Activated T-helper 1 cell treated with anti-CD3 and anti-CD28 coated beads, Interleukin-12 subunit alpha, Interleukin-12 subunit beta, Interleukin-2, Interleukin-4 antibody, amounts not matched to agents 30 ng/mL and 10 ng/mL and 1 ng/mL, durations not matched to agents 14 hours and 24 hours and 36 hours (primary cell): Measurements from ENCODE around the gene MRC2. TPM values are rescaled to one million over a fixed set of nuclear protein-coding genes. Genes with fewer than 3 reads are reported as not detected.
"Not testable (repeated sequence)": the region's sequence is repeated elsewhere in the genome, so short reads cannot be mapped to it uniquely, and the experiment has no call there.

Source experiments
- DNase-seq: peaks from one replicate; pipeline ENCODE4 v3.0.0; 2021; ENCODE audit warnings: low spot score
- H3K27ac Mint-ChIP-seq: one replicate; pipeline ENCODE4 v1.8.0; 2021; ENCODE audit warnings: mild to moderate bottlenecking, mixed read lengths
- H3K27me3 Mint-ChIP-seq: one replicate; pipeline ENCODE4 v1.8.0; 2022; ENCODE audit warnings: mild to moderate bottlenecking, moderate library complexity, mixed read lengths; ENCODE audit not compliant: insufficient read depth
- H3K36me3 Mint-ChIP-seq: one replicate; pipeline ENCODE4 v1.8.0; 2021; ENCODE audit warnings: low read depth, mixed read lengths
- H3K4me1 Mint-ChIP-seq: one replicate; pipeline ENCODE4 v1.8.0; 2021; ENCODE audit warnings: low read depth, mixed read lengths
- H3K4me3 Mint-ChIP-seq: one replicate; pipeline ENCODE4 v1.8.0; 2021; ENCODE audit warnings: mild to moderate bottlenecking, moderate library complexity, mixed read lengths
- H3K9me3 Mint-ChIP-seq: one replicate; pipeline ENCODE4 v1.8.0; 2021; ENCODE audit warnings: mixed read lengths
- intact Hi-C: fragments of 100-400 bp; cut with micrococcal nuclease; formaldehyde crosslinking; loops from one replicate; pipeline ENCODE4 v1.15.1; 2024
- total RNA-seq: library from RNA; stranded (reverse); gene quantifications from 2 replicates; pipeline ENCODE4 v1.2.3, GENCODE V29; 2022

The MRC2 gene
- total RNA-seq, 1 donor from 2014 or later, result 1.6 TPM

- intact Hi-C loops, result no loop called here
- peaks cover 11% of the 10 kb centered on the region for H3K4me1 Mint-ChIP-seq
- H3K36me3 Mint-ChIP-seq, result peaks cover 49% of the 10 kb centered on the region
- no peak for DNase-seq
- no peaks in the 10 kb centered on the region for H3K27me3 Mint-ChIP-seq
- H3K27ac Mint-ChIP-seq, result no peak overlapping the region
- H3K9me3 Mint-ChIP-seq, result no peaks in the 10 kb centered on the region
- H3K4me3 Mint-ChIP-seq, result no peak overlapping the region
These were observed 30.3 kb upstream of the MRC2 start for GRCh38 chr17:62597150-62597549.

DNA sequence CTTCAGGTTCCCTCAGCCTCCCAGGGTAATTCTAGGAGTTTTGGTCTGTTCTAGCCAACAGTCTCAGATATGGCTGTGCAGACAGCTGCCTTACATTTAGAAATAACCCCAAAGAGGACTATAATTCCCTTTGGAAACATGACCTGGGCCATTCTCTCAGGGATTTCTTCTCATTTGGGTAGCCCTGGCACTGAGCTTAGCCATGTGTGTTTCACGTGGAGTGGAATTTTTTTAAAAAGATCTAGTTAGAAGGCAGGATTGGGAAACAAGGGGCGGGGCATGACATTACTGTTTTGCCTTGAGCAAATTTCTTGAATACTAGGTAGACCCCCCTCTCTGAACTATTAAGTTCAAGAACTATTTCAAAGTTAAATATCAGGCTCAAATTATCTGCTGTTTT is 29.6 kb upstream of the MRC2 start:
- Mint-ChIP-seq H3K27ac (no peak overlapping the region), H3K4me3 (no peak overlapping the region), H3K27me3 (no peaks in the 10 kb centered on the region), H3K4me1 (peaks cover 11% of the 10 kb centered on the region), H3K9me3 (no peaks in the 10 kb centered on the region), H3K36me3 (peaks cover 52% of the 10 kb centered on the region)
- DNase-seq, result no peak
- intact Hi-C loops, result no loop called here

DNA sequence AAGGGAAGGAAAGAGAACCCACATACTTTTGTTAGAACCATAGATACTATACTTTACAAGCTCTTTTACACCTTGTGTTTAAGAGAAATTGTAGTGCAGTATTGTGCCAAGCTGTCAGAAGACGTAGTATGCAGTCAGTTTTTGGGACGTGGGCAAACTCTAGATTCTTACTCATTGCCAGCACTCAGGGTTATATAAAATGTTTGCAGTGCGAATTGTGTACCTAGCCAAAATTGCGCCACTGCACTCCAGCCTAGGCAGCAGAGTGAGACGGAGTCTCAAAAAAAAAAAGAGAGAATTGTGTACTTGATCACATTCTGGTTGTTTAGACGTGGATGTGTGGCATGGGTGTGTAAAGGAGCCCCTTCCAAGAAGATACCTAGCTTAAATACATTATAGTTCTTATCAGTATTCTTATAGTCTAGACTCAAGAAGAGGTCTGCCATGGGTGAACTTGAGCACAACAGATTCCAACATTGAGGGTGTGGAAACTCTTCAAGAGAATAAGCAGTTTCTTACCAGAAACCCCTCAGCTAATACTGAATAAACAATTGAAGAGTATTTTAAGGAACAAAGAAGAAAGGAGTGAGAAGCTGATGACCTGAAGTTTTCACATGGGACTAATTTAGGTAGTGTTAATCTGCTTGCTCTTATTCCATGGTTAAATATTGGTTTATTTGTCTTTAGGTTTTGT is 27.4 kb upstream of the MRC2 start:
- no peak overlapping the region for H3K27ac Mint-ChIP-seq

GRCh38 chr17:62600805-62601204 is 26.7 kb upstream of the MRC2 start:
- Mint-ChIP-seq H3K4me1 (peaks cover 11% of the 10 kb centered on the region), H3K36me3 (peaks cover 53% of the 10 kb centered on the region), H3K27ac (no peak overlapping the region), H3K4me3 (no peak overlapping the region), H3K27me3 (no peaks in the 10 kb centered on the region), H3K9me3 (no peaks in the 10 kb centered on the region)
- no peak for DNase-seq
- intact Hi-C loops, result no loop called here

More for the DNA sequence above, 27.4 kb upstream of the MRC2 start:
- Mint-ChIP-seq H3K27me3 (no peaks in the 10 kb centered on the region), H3K36me3 (peaks cover 53% of the 10 kb centered on the region), H3K4me3 (no peak overlapping the region), H3K9me3 (no peaks in the 10 kb centered on the region), H3K4me1 (peaks cover 11% of the 10 kb centered on the region)
- intact Hi-C loops, result no loop called here
- DNase-seq, result no peak

- Mint-ChIP-seq H3K4me1 (peaks cover 11% of the 10 kb centered on the region), H3K36me3 (peaks cover 49% of the 10 kb centered on the region), H3K27me3 (no peaks in the 10 kb centered on the region), H3K4me3 (no peak overlapping the region), H3K27ac (no peak overlapping the region), H3K9me3 (no peaks in the 10 kb centered on the region)
- no peak for DNase-seq
- intact Hi-C loops, result no loop called here
These were observed 26.0 kb upstream of the MRC2 start for GRCh38 chr17:62601471-62601870.

GRCh38 chr17:62603783-62604182 is 23.7 kb upstream of the MRC2 start:
- H3K9me3 Mint-ChIP-seq, H3K27ac Mint-ChIP-seq, H3K4me3 Mint-ChIP-seq, intact Hi-C loops, DNase-seq, H3K27me3 Mint-ChIP-seq: not testable (repeated sequence)
- H3K4me1 Mint-ChIP-seq, result peaks cover 11% of the 10 kb centered on the region
- peaks cover 45% of the 10 kb centered on the region for H3K36me3 Mint-ChIP-seq

GRCh38 chr17:62605588-62605987 is 21.9 kb upstream of the MRC2 start:
- H3K36me3 Mint-ChIP-seq, result peaks cover 45% of the 10 kb centered on the region

DNA sequence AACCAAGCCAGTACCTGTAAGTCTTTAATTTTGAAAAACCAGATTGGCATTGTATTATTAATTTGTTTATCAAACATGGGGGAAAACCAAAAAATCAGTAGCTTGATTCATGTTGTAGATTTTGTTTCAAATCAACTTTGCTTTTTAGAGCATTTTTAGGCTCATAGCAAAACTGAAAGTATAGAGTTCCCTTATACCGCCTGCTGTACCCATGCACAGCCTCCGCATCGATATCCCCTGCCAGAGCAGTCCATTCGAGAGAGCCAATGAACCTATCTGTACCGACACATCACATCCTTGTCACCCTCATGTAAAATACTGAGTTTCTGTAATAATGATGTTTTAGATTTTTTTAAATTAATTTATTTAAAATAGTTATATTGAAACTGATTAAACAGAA is 16.2 kb upstream of the MRC2 start:
- H3K4me1 Mint-ChIP-seq, result no peaks in the 10 kb centered on the region
- H3K4me3 Mint-ChIP-seq, result no peak overlapping the region
- H3K27ac Mint-ChIP-seq, result no peak overlapping the region
- DNase-seq, result no peak
- peaks cover 44% of the 10 kb centered on the region for H3K36me3 Mint-ChIP-seq
- H3K27me3 Mint-ChIP-seq, result no peaks in the 10 kb centered on the region
- intact Hi-C loops, result no loop called here
- H3K9me3 Mint-ChIP-seq, result no peaks in the 10 kb centered on the region

More at GRCh38 chr17:62605588-62605987, 21.9 kb upstream of the MRC2 start:
- intact Hi-C loops, result no loop called here
- Mint-ChIP-seq H3K27ac (no peak overlapping the region), H3K27me3 (no peaks in the 10 kb centered on the region), H3K9me3 (no peaks in the 10 kb centered on the region), H3K4me1 (peaks cover 11% of the 10 kb centered on the region), H3K4me3 (no peak overlapping the region)
- no peak for DNase-seq

DNA sequence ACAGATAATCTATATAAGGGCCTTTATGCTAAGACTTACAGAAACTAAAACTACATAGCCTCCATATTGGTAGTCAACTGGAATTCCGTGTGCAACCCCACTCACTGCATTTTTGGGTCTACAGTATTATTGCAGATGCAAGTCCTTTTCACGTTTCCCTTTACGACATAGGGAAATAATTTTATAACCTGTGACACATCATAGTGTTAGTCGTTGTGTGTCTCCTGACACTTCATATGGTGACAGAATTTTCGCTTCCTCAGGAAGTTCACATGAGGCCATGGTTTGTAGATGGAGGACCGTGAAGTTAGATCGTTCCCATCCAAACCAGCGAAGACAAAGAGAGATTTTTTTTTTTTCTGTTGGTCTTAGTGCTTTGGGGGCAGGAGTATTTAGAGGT is 15.7 kb upstream of the MRC2 start:
- H3K4me1 Mint-ChIP-seq, result no peaks in the 10 kb centered on the region
- intact Hi-C loops, result no loop called here
- no peak overlapping the region for H3K4me3 Mint-ChIP-seq
- DNase-seq, result no peak
- H3K36me3 Mint-ChIP-seq, result peaks cover 40% of the 10 kb centered on the region
- H3K27me3 Mint-ChIP-seq, result no peaks in the 10 kb centered on the region
- no peaks in the 10 kb centered on the region for H3K9me3 Mint-ChIP-seq
- no peak overlapping the region for H3K27ac Mint-ChIP-seq

GRCh38 chr17:62612289-62612688 is 15.2 kb upstream of the MRC2 start:
- H3K4me1 Mint-ChIP-seq, H3K9me3 Mint-ChIP-seq, H3K27me3 Mint-ChIP-seq, H3K27ac Mint-ChIP-seq, intact Hi-C loops, H3K4me3 Mint-ChIP-seq, DNase-seq: not testable (repeated sequence)
- peaks cover 37% of the 10 kb centered on the region for H3K36me3 Mint-ChIP-seq

- H3K36me3 Mint-ChIP-seq, result peaks cover 31% of the 10 kb centered on the region
These were observed 14.4 kb upstream of the MRC2 start for GRCh38 chr17:62613095-62613494.

DNA sequence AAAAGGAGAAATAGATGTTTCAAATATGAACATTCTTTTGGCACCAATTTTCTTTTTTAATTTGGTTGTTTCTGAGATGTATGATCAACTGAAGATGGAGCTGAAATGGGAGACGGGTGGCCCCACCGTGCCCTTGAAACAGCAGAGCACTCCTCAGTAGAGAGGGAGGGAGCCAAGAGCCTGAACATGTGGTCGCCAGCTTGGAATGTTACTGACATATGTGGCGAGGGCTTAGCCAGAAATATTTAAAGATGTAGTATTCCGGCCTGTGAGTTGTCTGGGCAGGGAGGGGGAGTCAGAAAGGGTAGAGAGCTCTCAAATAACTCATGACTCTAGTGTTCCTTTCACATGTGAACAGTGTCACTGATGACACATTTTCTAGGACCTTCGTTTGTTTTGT is 13.3 kb upstream of the MRC2 start:
- Mint-ChIP-seq H3K4me3 (no peak overlapping the region), H3K27me3 (no peaks in the 10 kb centered on the region), H3K36me3 (peaks cover 31% of the 10 kb centered on the region), H3K4me1 (no peaks in the 10 kb centered on the region), H3K27ac (no peak overlapping the region), H3K9me3 (no peaks in the 10 kb centered on the region)
- DNase-seq, result no peak
- intact Hi-C loops, result no loop called here

More at GRCh38 chr17:62613095-62613494, 14.4 kb upstream of the MRC2 start:
- H3K4me3 Mint-ChIP-seq, H3K9me3 Mint-ChIP-seq, H3K4me1 Mint-ChIP-seq, H3K27me3 Mint-ChIP-seq, H3K27ac Mint-ChIP-seq, DNase-seq, intact Hi-C loops: not testable (repeated sequence)

GRCh38 chr17:62615503-62615902 is 12.0 kb upstream of the MRC2 start:
- intact Hi-C loops, result no loop called here
- Mint-ChIP-seq H3K4me3 (no peak overlapping the region), H3K36me3 (peaks cover 21% of the 10 kb centered on the region), H3K9me3 (no peaks in the 10 kb centered on the region), H3K4me1 (no peaks in the 10 kb centered on the region), H3K27me3 (no peaks in the 10 kb centered on the region), H3K27ac (no peak overlapping the region)
- no peak for DNase-seq
